ENCODE measurements around the gene SPACA7. TPM values are rescaled to one million over a fixed set of nuclear protein-coding genes. Genes with fewer than 3 reads are reported as not detected.

Gene SPACA7
- polyA plus RNA-seq, 1 experiment = not detected

DNA sequence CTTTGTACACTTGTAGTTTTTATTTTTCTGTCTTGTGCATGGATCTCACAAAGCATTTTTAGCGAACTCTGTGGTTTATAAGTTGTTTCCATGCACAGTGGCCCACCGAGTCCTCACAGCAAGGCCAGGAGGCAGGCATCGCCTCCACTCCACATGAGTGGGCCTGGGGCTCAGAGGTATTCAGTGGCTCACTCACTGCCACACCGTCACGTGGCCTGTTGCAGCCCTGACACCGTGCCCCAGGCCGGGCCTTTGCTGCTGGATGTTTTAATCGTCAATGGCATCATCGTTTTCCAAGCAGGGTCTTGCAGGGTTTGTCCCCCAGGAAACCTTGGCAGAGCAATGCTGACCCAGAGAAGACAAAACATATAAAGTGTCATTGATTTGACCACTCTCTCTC is 59.8 kb downstream of the SPACA7 start:
- POLR2A ChIA-PET = no interaction called here
- no peak for DNase-seq (ENCODE audit: low read depth)
- Histone ChIP-seq H3K4me3 (ENCODE audit: low read depth, low read length) (no peak overlapping the region), H3K27me3 (ENCODE audit: control insufficient read depth, insufficient read depth, low read length) (no peaks in the 10 kb centered on the region), H3K36me3 (ENCODE audit: control insufficient read depth, insufficient read depth, low read length) (no peaks in the 10 kb centered on the region)
- CTCF ChIA-PET = interaction anchor here (1.7 kb wide), 1 partner anchor 8 kb away, joined by 5 read pairs; no protein-coding TSS in a partner anchor
- TF ChIP-seq, protein P1, sequence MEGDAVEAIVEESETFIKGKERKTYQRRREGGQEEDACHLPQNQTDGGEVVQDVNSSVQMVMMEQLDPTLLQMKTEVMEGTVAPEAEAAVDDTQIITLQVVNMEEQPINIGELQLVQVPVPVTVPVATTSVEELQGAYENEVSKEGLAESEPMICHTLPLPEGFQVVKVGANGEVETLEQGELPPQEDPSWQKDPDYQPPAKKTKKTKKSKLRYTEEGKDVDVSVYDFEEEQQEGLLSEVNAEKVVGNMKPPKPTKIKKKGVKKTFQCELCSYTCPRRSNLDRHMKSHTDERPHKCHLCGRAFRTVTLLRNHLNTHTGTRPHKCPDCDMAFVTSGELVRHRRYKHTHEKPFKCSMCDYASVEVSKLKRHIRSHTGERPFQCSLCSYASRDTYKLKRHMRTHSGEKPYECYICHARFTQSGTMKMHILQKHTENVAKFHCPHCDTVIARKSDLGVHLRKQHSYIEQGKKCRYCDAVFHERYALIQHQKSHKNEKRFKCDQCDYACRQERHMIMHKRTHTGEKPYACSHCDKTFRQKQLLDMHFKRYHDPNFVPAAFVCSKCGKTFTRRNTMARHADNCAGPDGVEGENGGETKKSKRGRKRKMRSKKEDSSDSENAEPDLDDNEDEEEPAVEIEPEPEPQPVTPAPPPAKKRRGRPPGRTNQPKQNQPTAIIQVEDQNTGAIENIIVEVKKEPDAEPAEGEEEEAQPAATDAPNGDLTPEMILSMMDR (IDR thresholded peaks at IDR 0.05; ENCODE audit: insufficient read depth, low read depth, low read length) = no peak

DNA sequence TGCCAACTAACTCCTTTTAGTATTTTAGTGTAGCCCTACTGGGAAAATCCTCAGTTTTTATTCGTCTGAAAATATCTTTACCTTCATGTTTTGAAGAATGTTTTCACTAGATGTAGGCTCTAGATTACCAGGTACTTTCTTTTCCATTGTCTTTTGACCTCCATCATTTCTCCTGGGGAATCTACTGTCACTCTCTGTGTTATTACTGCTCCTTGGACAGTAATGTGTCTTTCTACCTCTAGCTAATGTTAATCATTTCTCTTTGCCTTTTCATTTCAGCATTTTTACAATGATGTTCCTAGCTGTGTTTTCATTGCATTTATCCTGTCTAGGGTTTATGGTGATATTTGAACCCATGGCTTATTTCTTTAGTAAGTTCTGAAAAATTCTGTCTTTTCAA is 61.9 kb downstream of the SPACA7 start:
- no peaks in the 10 kb centered on the region for H3K27me3 ChIP-seq (ENCODE audit: control insufficient read depth, insufficient read depth, low read length)
- POLR2A ChIA-PET = no interaction called here
- CTCF ChIA-PET = no interaction called here
- H3K4me3 ChIP-seq (ENCODE audit: low read depth, low read length) = no peak overlapping the region
- no peaks in the 10 kb centered on the region for H3K36me3 ChIP-seq (ENCODE audit: control insufficient read depth, insufficient read depth, low read length)
- no peak for DNase-seq (ENCODE audit: low read depth)
- TF ChIP-seq, protein P1 (IDR thresholded peaks at IDR 0.05; ENCODE audit: insufficient read depth, low read depth, low read length) = no peak

- no peak for DNase-seq (ENCODE audit: low read depth)
- Histone ChIP-seq H3K27me3 (ENCODE audit: control insufficient read depth, insufficient read depth, low read length) (no peaks in the 10 kb centered on the region), H3K4me3 (ENCODE audit: low read depth, low read length) (no peak overlapping the region), H3K36me3 (ENCODE audit: control insufficient read depth, insufficient read depth, low read length) (no peaks in the 10 kb centered on the region)
- TF ChIP-seq, protein P1 (IDR thresholded peaks at IDR 0.05; ENCODE audit: insufficient read depth, low read depth, low read length) = no peak
- POLR2A ChIA-PET = no interaction called here
- CTCF ChIA-PET = no interaction called here
These were observed 62.4 kb downstream of the SPACA7 start for GRCh38 chr13:112438515-112438914.

- Histone ChIP-seq H3K27me3 (ENCODE audit: control insufficient read depth, insufficient read depth, low read length) (no peaks in the 10 kb centered on the region; the same call in 1 of the 2 replicates), H3K4me3 (ENCODE audit: low read depth, low read length) (no peak overlapping the region), H3K36me3 (ENCODE audit: control insufficient read depth, insufficient read depth, low read length) (no peaks in the 10 kb centered on the region)
- TF ChIP-seq, protein P1 (IDR thresholded peaks at IDR 0.05; ENCODE audit: insufficient read depth, low read depth, low read length) = no peak
- POLR2A ChIA-PET = no interaction called here
- no peak for DNase-seq (ENCODE audit: low read depth)
- CTCF ChIA-PET = no interaction called here
These were observed 65.1 kb downstream of the SPACA7 start for GRCh38 chr13:112441226-112441625.

GRCh38 chr13:112441779-112442310 is 65.7 kb downstream of the SPACA7 start:
- DNase-seq (ENCODE audit: low read depth) = no peak
- TF ChIP-seq, protein P1 (IDR thresholded peaks at IDR 0.05; ENCODE audit: insufficient read depth, low read depth, low read length) = no peak
- Histone ChIP-seq H3K36me3 (ENCODE audit: control insufficient read depth, insufficient read depth, low read length) (no peaks in the 10 kb centered on the region), H3K27me3 (ENCODE audit: control insufficient read depth, insufficient read depth, low read length) (no peaks in the 10 kb centered on the region; the same call in 1 of the 2 replicates), H3K4me3 (ENCODE audit: low read depth, low read length) (no peak overlapping the region)
- POLR2A ChIA-PET = no interaction called here
- CTCF ChIA-PET = interaction anchor here (3.0 kb wide), 1 partner anchor 966 kb away, joined by 20 read pairs; no protein-coding TSS in a partner anchor

Data from BJ (cell line).